Gastrocnemius medialis (tissue), 4 donors: Measurements from ENCODE around the gene MAPK8IP3. TPM values are rescaled to one million over a fixed set of nuclear protein-coding genes. Genes with fewer than 3 reads are reported as not detected.

ENCODE experiments used
- ATAC-seq, 2 donors: fragments of 150-250 bp; one replicate each; pipeline ENCODE4 v1.9.1; 2016
- DNase-seq, 2 donors: peaks; one replicate each; pipeline ENCODE4 v3.0.0-alpha.2; 2019
- H3K27ac ChIP-seq, 4 donors: fragments of 200-600 bp; sonication (generic); 1 replicate in 1 of 4; 2 replicates in 3 of 4; pipeline ENCODE4 v1.5.1; 2016 to 2018; ENCODE audit warnings: mild to moderate bottlenecking in 2 of 4, moderate library complexity in 1 of 4
- H3K27me3 ChIP-seq, 3 donors: fragments of 200-600 bp; sonication (generic) in 2 of 3; 1 replicate in 1 of 3; 2 replicates in 2 of 3; pipeline versions ENCODE4 v1.5.1 to v1.6.0; 2016 to 2019; ENCODE audit warnings: mild to moderate bottlenecking in 1 of 3, moderate library complexity in 1 of 3
- H3K36me3 ChIP-seq, 2 donors: fragments of 200-600 bp; sonication (generic) in 1 of 2; one replicate each; pipeline ENCODE4 v1.5.1; 2017 to 2018
- H3K4me1 ChIP-seq, 2 donors: fragments of 200-600 bp; sonication (generic) in 1 of 2; one replicate each; pipeline ENCODE4 v1.5.1; 2016 to 2017; ENCODE audit warnings: mild to moderate bottlenecking in 2 of 2
- H3K4me3 ChIP-seq, 4 donors: fragments of 200-600 bp; sonication (generic) in 3 of 4; 1 replicate in 1 of 4; 2 replicates in 3 of 4; pipeline ENCODE4 v1.5.1; 2016 to 2019; ENCODE audit warnings: mild to moderate bottlenecking in 2 of 4
- H3K9me3 ChIP-seq, 3 donors: fragments of 200-600 bp; sonication (generic) in 2 of 3; 1 replicate in 1 of 3; 2 replicates in 2 of 3; pipeline ENCODE4 v1.5.1; 2016 to 2019
- CTCF ChIP-seq, 5 experiments: fragments of 450-650 bp in 3 of 5; fragments of 200-600 bp in 2 of 5; sonication (generic) in 2 of 5; IDR thresholded peaks in 4 of 5; conservative IDR thresholded peaks in 1 of 5; 1 replicate in 4 of 5; 2 replicates in 1 of 5; pipeline ENCODE4 v1.5.1; 2016 to 2019; ENCODE audit warnings: antibody characterized with exemption in 5 of 5, mild to moderate bottlenecking in 3 of 5, moderate library complexity in 3 of 5
- POLR2A ChIP-seq, 2 donors: fragments of 450-650 bp; IDR thresholded peaks; one replicate each; pipeline ENCODE4 v1.6.1; 2017; ENCODE audit warnings: antibody characterized with exemption in 2 of 2, mild to moderate bottlenecking in 2 of 2, moderate library complexity in 2 of 2
- in situ Hi-C, 4 donors: fragments of 200-750 bp; cut with MboI; loops; one replicate each; pipeline versions ENCODE4 v1.15.0 to v1.8.0; 2017; ENCODE audit warnings: low sequenced_read_pairs in 4 of 4
- intact Hi-C: fragments of 100-400 bp; cut with DNase I; formaldehyde crosslinking; loops from one replicate; pipeline ENCODE4 v1.15.1; 2023; ENCODE audit warnings: low total_unique reads
- total RNA-seq, 4 donors: library from RNA; depleted of rRNA; stranded (reverse); fragments of >200 nt; gene quantifications; one replicate each; pipeline versions ENCODE4 v1.1.0 to v1.2.3, GENCODE V29; 2016

The MAPK8IP3 gene
- total RNA-seq, 4 donors from 2014 or later, result 6.5 to 22.6 (median 13.9) TPM

DNA sequence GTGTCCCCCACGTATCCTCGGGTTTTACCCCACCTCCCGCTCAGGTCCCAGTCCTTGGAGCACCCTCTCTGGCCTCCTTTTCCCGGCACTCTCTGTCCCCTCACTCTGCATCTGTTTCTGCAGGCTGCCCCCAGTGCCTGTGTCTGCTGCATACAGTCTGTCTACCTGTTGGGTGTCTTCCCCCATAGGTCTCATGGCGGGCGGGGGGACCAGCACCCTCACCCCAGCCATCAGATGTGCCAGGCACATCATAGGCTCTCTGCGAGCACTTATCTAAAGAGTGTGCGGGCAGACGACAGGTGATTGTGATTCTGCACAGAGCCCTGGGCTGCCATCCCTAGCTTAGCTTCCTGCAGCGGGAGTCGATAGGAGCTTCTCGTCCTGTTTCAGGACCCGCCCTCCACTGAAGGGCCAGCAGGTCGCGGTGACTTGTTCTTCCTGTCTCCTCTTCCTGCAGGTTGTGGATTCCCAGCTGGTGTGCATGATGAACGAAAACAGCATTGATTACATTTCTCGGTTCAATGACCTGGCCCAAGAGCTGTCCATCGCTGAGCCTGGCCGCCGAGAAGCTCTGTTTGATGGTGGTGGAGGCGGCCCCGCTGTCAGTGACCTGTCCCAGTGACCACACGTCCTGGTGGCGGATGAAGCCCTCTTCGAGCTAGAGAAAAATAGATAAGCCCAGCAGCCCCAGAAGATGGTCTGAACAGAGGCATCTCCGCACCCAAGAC is 32.4 kb upstream of the MAPK8IP3 start:
- intact Hi-C loops, result no loop called here
- Histone ChIP-seq H3K27me3 (no peaks in the 10 kb centered on the region), H3K4me3 (no peak overlapping the region), H3K27ac (no peak overlapping the region), H3K4me1 (peaks cover 0 to 4% of the 10 kb centered on the region in 2 donors), H3K36me3 (peaks cover 0 to 69% of the 10 kb centered on the region in 2 donors), H3K9me3 (no peaks in the 10 kb centered on the region)
- ATAC-seq, result no peak
- TF ChIP-seq CTCF (IDR thresholded peaks at IDR 0.05 in 4 of 5, conservative IDR thresholded peaks at IDR 0.05 in 1 of 5) (no peak), POLR2A (IDR thresholded peaks at IDR 0.05) (no peak)
- no peak for DNase-seq
- in situ Hi-C loops, result no loop called here

DNA sequence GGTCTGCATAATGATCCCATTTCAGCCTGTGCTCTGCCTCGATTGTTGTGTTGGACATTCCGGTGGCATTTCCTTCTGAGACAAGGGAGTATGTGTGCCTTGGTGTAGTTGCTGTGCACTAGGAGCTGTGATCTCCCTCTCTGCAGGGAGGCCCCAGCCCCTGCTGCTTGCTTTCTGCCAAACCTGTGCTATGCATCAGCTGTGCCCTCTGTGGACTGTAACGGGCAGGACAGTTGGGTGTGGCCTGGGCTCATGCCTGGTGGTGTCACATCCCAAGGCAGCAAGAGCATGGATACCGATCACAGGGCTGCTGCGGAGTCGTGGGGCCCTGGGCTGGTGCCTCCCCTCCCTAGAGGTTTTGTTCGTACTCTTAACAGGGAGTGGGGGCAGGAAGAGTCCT is 31.7 kb upstream of the MAPK8IP3 start:
- intact Hi-C loops (no loop called here), in situ Hi-C loops (no loop called here)
- peaks cover 0 to 61% of the 10 kb centered on the region in 2 donors for H3K36me3 ChIP-seq
- ATAC-seq (no peak), DNase-seq (no peak)
- no peak for TF ChIP-seq CTCF (IDR thresholded peaks at IDR 0.05 in 4 of 5, conservative IDR thresholded peaks at IDR 0.05 in 1 of 5)
- peaks cover 0 to 4% of the 10 kb centered on the region in 2 donors for H3K4me1 ChIP-seq
- H3K4me3 ChIP-seq, result no peak overlapping the region
- no peak overlapping the region for H3K27ac ChIP-seq
- H3K9me3 ChIP-seq, result no peaks in the 10 kb centered on the region
- H3K27me3 ChIP-seq, result no peaks in the 10 kb centered on the region

- Histone ChIP-seq H3K9me3 (no peaks in the 10 kb centered on the region), H3K36me3 (peaks cover 0 to 54% of the 10 kb centered on the region in 2 donors), H3K4me1 (peaks cover 0 to 4% of the 10 kb centered on the region in 2 donors), H3K27me3 (no peaks in the 10 kb centered on the region), H3K27ac (no peak overlapping the region), H3K4me3 (no peak overlapping the region)
- in situ Hi-C loops (no loop called here), intact Hi-C loops (no loop called here)
- DNase-seq (no peak), ATAC-seq (no peak)
- no peak for TF ChIP-seq CTCF (IDR thresholded peaks at IDR 0.05 in 4 of 5, conservative IDR thresholded peaks at IDR 0.05 in 1 of 5)
- TF ChIP-seq POLR2A (IDR thresholded peaks at IDR 0.05), result no peak
Observed at GRCh38 chr16:1674751-1675664, 31.0 kb upstream of the MAPK8IP3 start.

GRCh38 chr16:1676661-1677060 is 29.3 kb upstream of the MAPK8IP3 start:
- in situ Hi-C loops (no loop called here), intact Hi-C loops (no loop called here)
- H3K36me3 ChIP-seq, result peaks cover 0 to 40% of the 10 kb centered on the region in 2 donors
- no peak overlapping the region for H3K4me3 ChIP-seq
- peaks cover 0 to 4% of the 10 kb centered on the region in 2 donors for H3K4me1 ChIP-seq
- H3K27ac ChIP-seq, result no peak overlapping the region
- TF ChIP-seq POLR2A (IDR thresholded peaks at IDR 0.05) (no peak), CTCF (IDR thresholded peaks at IDR 0.05 in 4 of 5, conservative IDR thresholded peaks at IDR 0.05 in 1 of 5) (no peak)
- no peaks in the 10 kb centered on the region for H3K9me3 ChIP-seq
- no peak for DNase-seq
- no peak for ATAC-seq
- no peaks in the 10 kb centered on the region for H3K27me3 ChIP-seq
